ENCODE data around the gene TCL1B. TPM values are rescaled to one million over a fixed set of nuclear protein-coding genes. Genes with fewer than 3 reads are reported as not detected.

The TCL1B gene
- total and polyA plus RNA-seq, 2 of the 4 experiments (the other 2 are of a cell fraction) = not detected

- Histone ChIP-seq H3K9ac (ENCODE audit: low read depth, low read length) (no peak overlapping the region), H4K5ac (ENCODE audit: low read depth, low read length) (no peak overlapping the region), H3K4me1 (ENCODE audit: control insufficient read depth, insufficient read depth, low read length) (no peaks in the 10 kb centered on the region), H3K36me3 (ENCODE audit: control insufficient read depth, insufficient read depth, low read length) (no peaks in the 10 kb centered on the region), H3K79me1 (ENCODE audit: low read depth in 1 of 2, low read length in 2 of 2) (no peaks in the 10 kb centered on the region), H4K8ac (ENCODE audit: low read depth in 2 of 2, low read length in 2 of 2) (no peak overlapping the region), H2BK20ac (ENCODE audit: low read depth, low read length) (no peak overlapping the region), H4K20me1 (ENCODE audit: insufficient read depth, low read length) (no peaks in the 10 kb centered on the region), H2BK5ac (ENCODE audit: low read depth, low read length, poor library complexity, severe bottlenecking) (no peak overlapping the region), H3K4me2 (ENCODE audit: low read depth, low read length) (no peak overlapping the region), H2BK120ac (ENCODE audit: low read depth, low read length) (no peak overlapping the region), H3K4me3 (ENCODE audit: insufficient read depth, low read depth, low read length) (no peak overlapping the region), H3K27ac (ENCODE audit: insufficient read depth, low read length) (no peak overlapping the region), H3K27me3 (ENCODE audit: control insufficient read depth, insufficient read depth, low read length) (no peaks in the 10 kb centered on the region), H2AFZ (replicated peaks; ENCODE audit: low read length, poor library complexity) (no peak overlapping the region), H2AK5ac (ENCODE audit: low read depth, low read length) (no peak overlapping the region), H3K56ac (ENCODE audit: extremely low read depth, insufficient read depth, low read length) (no peak overlapping the region), H2AK9ac (replicated peaks; ENCODE audit: low read depth, low read length, poor library complexity) (no peak overlapping the region), H3K14ac (replicated peaks; ENCODE audit: low read depth, low read length) (no peak overlapping the region), H2BK15ac (ENCODE audit: low read depth, low read length) (no peak overlapping the region), H4K91ac (ENCODE audit: insufficient read depth, low read depth, low read length) (no peak overlapping the region), H3K4ac (ENCODE audit: low read depth, low read length) (no peak overlapping the region), H3K18ac (ENCODE audit: low read depth, low read length) (no peak overlapping the region), H3K9me1 (ENCODE audit: insufficient read depth, low read length) (no peaks in the 10 kb centered on the region), H3K23ac (ENCODE audit: low read depth, low read length) (no peak overlapping the region), H3K9me3 (ENCODE audit: control insufficient read depth, insufficient read depth, low read length) (peaks cover 4% of the 10 kb centered on the region; the same call in 1 of the 2 replicates)
- ChIA-PET POLR2A (ENCODE audit: unreplicated experiment) (no interaction called here), CTCF (no interaction called here)
- no CpG with 5 or more reads among the region's 2 CpGs for WGBS, 2 experiments (ENCODE audit: extremely low coverage in 2 of 2, insufficient read length in 1 of 2)
- DNase-seq (no peak), ATAC-seq (ENCODE audit: low read depth) (no peak)
- in situ Hi-C loops (cut with MboI; ENCODE audit: low sequenced_read_pairs) (no loop called here), dilution Hi-C loops (cut with HindIII; ENCODE audit: low sequenced_read_pairs, unreplicated experiment) (no loop called here), intact Hi-C loops (cut with micrococcal nuclease) (no loop called here)
- TF ChIP-seq CTCF (conservative IDR thresholded peaks at IDR 0.05; ENCODE audit: low read depth, low read length) = no peak
- no peak for TF ChIP-seq ELK1 (IDR thresholded peaks at IDR 0.05; ENCODE audit: borderline replicate concordance, low read depth, low read length)
- no peak for TF ChIP-seq NFE2L2 (IDR thresholded peaks at IDR 0.05; ENCODE audit: low read depth, low read length)
- no peak for TF ChIP-seq MXI1 (IDR thresholded peaks at IDR 0.05; ENCODE audit: borderline replicate concordance, low read depth, low read length)
- TF ChIP-seq RFX5 (IDR thresholded peaks at IDR 0.05; ENCODE audit: low read depth, low read length) = no peak
- TF ChIP-seq FOS (IDR thresholded peaks at IDR 0.05; ENCODE audit: low read depth, low read length) = no peak
- no peak for TF ChIP-seq POLR2A (IDR thresholded peaks at IDR 0.05; ENCODE audit: low read depth, low read length)
- no peak for TF ChIP-seq BHLHE40 (IDR thresholded peaks at IDR 0.05; ENCODE audit: low read depth, low read length)
- BruUV-seq (replicated peaks) = no TSS peak
Observed at GRCh38 chr14:95686935-95687334, 709 bp downstream of the TCL1B start.

Data from IMR-90 (cell line).